Renal cortex interstitium (tissue), 15 donors: Measurements from ENCODE around the gene SORT1. TPM values are rescaled to one million over a fixed set of nuclear protein-coding genes. Genes with fewer than 3 reads are reported as not detected.
"Not testable (repeated sequence)": the region's sequence is repeated elsewhere in the genome, so short reads cannot be mapped to it uniquely, and the experiment has no call there.

ENCODE experiments used
- DNase-seq, 11 donors: peaks; one replicate each; pipeline ENCODE4 v3.0.0-alpha.2; 2013; ENCODE audit warnings: low read depth in 9 of 11, low spot score in 4 of 11; ENCODE audit errors: extremely low read depth in 1 of 11
- long read RNA-seq, 16 experiments: transcript quantifications; one replicate each; lab custom pipeline, GENCODE V29; 2026
- polyA plus RNA-seq, 3 donors: library from polyadenylated mRNA; unstranded; fragments of 120-200 nt; gene quantifications; one replicate each; pipeline ENCODE4 v1.2.1, GENCODE V29; 2013; ENCODE audit not compliant: insufficient read length in 3 of 3

The SORT1 gene
- 10 to 100 TPM; 50.9 to 60.4 (median 53.3) TPM for polyA plus RNA-seq
- long read RNA-seq, donor 1, full-length matches to known transcripts: 2 of 2 reads
- long read RNA-seq, donor 1, partial matches to known transcripts: 0 of 2 reads
- long read RNA-seq, donor 1, other reads (novel, unspliced or antisense): 0 of 2 reads
- long read RNA-seq, donor 2, full-length matches to known transcripts: 1 of 1 reads
- long read RNA-seq, donor 2, partial matches to known transcripts: 0 of 1 reads
- long read RNA-seq, donor 2, other reads (novel, unspliced or antisense): 0 of 1 reads
- long read RNA-seq, donor 3, full-length matches to known transcripts: 7 of 7 reads
- long read RNA-seq, donor 3, partial matches to known transcripts: 0 of 7 reads
- long read RNA-seq, donor 3, other reads (novel, unspliced or antisense): 0 of 7 reads
- long read RNA-seq, donor 4, full-length matches to known transcripts: 11 of 16 reads
- long read RNA-seq, donor 4, partial matches to known transcripts: 0 of 16 reads
- long read RNA-seq, donor 4, other reads (novel, unspliced or antisense): 5 of 16 reads
- long read RNA-seq, donor 5: 0 reads
- long read RNA-seq, donor 6, full-length matches to known transcripts: 7 of 7 reads
- long read RNA-seq, donor 6, partial matches to known transcripts: 0 of 7 reads
- long read RNA-seq, donor 6, other reads (novel, unspliced or antisense): 0 of 7 reads
- long read RNA-seq, donor 7, full-length matches to known transcripts: 1 of 6 reads
- long read RNA-seq, donor 7, partial matches to known transcripts: 0 of 6 reads
- long read RNA-seq, donor 7, other reads (novel, unspliced or antisense): 5 of 6 reads
- long read RNA-seq, donor 8, full-length matches to known transcripts: 6 of 11 reads
- long read RNA-seq, donor 8, partial matches to known transcripts: 0 of 11 reads
- long read RNA-seq, donor 8, other reads (novel, unspliced or antisense): 5 of 11 reads
- long read RNA-seq, donor 9, full-length matches to known transcripts: 3 of 3 reads
- long read RNA-seq, donor 9, partial matches to known transcripts: 0 of 3 reads
- long read RNA-seq, donor 9, other reads (novel, unspliced or antisense): 0 of 3 reads
- long read RNA-seq, donor 10, full-length matches to known transcripts: 4 of 4 reads
- long read RNA-seq, donor 10, partial matches to known transcripts: 0 of 4 reads
- long read RNA-seq, donor 10, other reads (novel, unspliced or antisense): 0 of 4 reads
- long read RNA-seq, donor 11, full-length matches to known transcripts: 4 of 10 reads
- long read RNA-seq, donor 11, partial matches to known transcripts: 0 of 10 reads
- long read RNA-seq, donor 11, other reads (novel, unspliced or antisense): 6 of 10 reads
- long read RNA-seq, donor 12, full-length matches to known transcripts: 3 of 3 reads
- long read RNA-seq, donor 12, partial matches to known transcripts: 0 of 3 reads
- long read RNA-seq, donor 12, other reads (novel, unspliced or antisense): 0 of 3 reads
- long read RNA-seq, donor 13, full-length matches to known transcripts: 7 of 16 reads
- long read RNA-seq, donor 13, partial matches to known transcripts: 9 of 16 reads
- long read RNA-seq, donor 13, other reads (novel, unspliced or antisense): 0 of 16 reads
- long read RNA-seq, donor 14, full-length matches to known transcripts: 4 of 4 reads
- long read RNA-seq, donor 14, partial matches to known transcripts: 0 of 4 reads
- long read RNA-seq, donor 14, other reads (novel, unspliced or antisense): 0 of 4 reads
- long read RNA-seq, donor 15, full-length matches to known transcripts: 2 of 2 reads
- long read RNA-seq, donor 15, partial matches to known transcripts: 0 of 2 reads
- long read RNA-seq, donor 15, other reads (novel, unspliced or antisense): 0 of 2 reads
- long read RNA-seq, donor 16, full-length matches to known transcripts: 18 of 25 reads
- long read RNA-seq, donor 16, partial matches to known transcripts: 0 of 25 reads
- long read RNA-seq, donor 16, other reads (novel, unspliced or antisense): 7 of 25 reads

DNA sequence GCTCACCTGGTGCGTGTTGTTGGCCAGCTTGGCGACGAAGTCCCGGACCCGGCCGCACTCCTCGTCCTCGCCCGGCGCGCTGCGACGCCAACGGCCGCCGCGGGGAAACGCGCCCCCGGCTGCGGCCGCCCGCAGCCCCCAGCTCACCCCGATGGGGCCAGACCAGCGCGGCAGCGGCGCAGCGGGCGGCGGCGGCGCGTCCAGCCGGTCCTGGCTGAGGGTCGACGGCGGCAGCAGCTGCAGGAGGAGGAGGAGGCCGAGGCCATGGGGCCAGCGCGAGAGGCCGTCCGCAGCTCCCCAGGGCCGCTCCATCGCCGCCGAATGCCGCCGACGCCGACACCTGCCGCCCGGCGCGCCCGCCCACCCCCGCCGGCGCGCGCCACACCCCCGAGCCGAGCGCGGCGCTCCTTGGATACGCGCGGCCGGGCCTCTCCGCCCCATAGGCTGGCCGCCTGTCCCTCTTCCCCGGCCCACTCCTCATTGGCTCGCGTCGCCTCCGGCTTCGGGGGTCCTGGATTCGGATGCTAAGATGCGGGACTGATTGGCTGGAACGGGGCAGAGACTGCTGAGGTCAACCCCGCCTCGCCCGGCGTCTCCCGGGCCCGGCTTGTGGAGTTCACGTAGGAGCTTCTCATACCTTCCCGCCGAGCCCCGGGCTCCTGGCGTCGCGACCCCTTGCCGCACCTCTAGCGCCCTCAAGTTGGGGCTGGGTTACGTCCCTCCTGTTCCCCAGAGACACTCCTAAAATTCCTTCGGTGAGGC lies at the start of gene SORT1:
Gene SORT1, minus strand, starts transcription at position 338 of the 762 bp plus-strand sequence. Its CDS starts 26 bp downstream, at position 312.
- peak in 9 of 11 donors; percentile 69 to 91 (median 83) for DNase-seq

DNA sequence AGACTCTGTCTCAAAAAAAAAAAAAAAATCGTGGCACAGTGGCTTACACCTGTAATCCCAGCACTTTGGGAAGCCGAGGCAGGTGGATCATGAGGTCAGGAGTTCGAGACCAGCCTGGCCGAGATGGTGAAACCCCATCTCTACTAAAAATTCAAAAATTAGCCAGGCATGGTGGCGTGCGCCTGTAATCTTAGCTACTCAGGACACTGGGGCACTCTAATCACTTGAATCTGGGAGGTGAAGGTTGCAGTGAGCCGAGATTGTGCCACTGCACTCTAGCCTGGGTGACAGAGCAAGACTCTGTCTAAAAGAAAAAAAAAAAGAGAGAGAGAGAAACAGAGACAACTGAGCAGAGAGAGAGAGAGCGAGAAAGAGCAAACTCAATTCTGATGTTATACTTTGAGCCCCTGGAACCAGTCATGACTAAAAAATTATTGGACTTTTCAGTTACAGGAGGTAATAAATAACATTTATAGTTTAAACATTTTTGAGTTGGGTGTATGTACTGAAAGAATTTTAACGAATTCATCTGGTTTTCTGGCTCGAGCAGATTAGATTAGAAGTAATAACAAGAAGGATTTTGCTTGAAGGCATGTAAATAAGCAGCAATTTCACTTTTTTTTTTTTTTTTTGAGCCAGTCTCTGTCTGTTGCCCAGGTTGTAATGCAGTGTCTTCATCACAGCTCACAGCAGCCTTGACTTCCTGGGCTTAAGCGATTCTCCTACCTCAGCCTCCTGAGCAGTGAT lies 48.4 kb upstream of the SORT1 start:
- not testable (repeated sequence) for DNase-seq

DNA sequence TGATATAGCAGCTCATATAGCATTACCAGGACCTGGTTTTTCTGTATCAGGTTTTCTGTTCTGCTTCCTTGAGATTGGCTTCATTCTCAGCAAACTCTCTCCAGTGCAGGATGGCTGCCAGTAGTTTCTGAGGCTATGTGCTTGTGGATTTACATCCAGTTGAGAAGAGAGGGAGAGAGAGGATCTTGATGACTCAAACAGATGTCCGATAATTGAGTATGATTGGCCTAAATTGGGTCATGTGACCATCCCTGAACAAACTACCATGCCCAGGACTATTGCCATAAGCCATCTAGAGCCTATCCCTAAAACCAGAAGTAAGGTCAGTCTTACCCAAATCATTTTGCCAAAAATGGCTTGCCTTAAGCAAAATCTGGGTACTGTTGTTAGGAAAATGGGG lies 46.6 kb upstream of the SORT1 start:
- no peak for DNase-seq

- no peak for DNase-seq
Observed at GRCh38 chr1:109443476-109443875, 45.8 kb upstream of the SORT1 start.

GRCh38 chr1:109441069-109441468 lies 43.4 kb upstream of the SORT1 start:
- no peak for DNase-seq

DNA sequence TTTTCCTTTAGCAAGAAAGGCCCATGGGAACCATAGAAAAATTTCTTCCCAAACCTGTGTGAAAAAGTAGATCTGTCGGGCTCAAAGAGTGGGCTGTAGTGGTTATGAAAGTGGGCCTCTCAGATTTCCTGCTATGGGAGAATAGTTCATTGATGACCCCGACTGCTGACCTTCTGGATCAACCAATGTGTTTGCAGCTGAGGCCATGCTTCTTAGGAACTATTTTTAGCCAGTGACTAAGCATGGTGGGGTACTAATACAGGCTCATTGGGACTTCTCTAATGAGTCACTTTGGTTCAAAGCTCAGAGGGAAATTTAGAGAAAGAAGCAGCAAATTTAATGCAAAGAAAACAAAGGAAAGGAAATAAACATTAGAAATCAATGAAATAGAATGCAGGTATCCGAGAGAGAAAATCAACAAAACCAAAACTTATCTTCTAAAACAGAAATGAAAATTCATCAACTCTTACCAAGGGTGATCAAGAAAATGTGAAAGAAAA lies 41.1 kb upstream of the SORT1 start:
- DNase-seq: no peak

DNA sequence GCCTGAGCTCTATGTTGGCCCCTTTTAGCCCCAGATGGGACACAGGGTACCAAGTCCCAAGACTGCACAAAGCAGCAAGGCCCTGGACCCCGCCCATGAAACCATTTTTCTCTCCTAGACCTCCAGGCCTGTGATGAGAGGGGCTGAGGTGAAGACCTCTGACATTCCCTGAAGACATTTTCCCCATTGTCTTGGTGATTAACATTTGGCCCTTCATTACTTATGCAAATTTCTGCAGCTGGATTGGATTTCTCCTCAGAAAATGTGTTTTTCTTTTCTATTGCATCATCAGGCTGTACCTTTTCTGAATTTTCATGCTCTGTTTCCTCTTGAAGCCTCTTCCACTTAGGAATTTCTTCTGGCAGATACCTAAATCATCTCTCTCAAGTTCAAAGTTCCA lies 36.8 kb upstream of the SORT1 start:
- DNase-seq: no peak

GRCh38 chr1:109433322-109433721 lies 35.6 kb upstream of the SORT1 start:
- DNase-seq: no peak

DNA sequence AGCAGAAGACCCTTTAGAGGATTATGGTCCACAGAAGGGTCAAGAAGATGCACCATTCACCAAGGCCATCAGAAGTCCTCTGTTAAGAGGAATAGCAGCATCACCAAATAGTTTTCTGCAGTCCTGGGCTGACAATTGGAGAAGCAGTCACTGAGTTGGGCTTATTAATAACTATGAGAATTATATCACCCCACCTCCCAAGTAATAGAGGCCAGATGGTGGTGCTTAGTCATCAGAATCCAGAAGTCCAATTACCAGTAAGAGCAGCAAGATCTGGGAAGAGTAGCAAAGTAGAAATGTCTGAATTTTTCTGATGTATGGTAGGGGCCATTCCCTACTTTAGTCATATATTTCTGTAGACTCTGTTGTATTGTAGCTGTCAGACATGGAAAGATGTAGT lies 34.6 kb upstream of the SORT1 start:
- DNase-seq: no peak

DNA sequence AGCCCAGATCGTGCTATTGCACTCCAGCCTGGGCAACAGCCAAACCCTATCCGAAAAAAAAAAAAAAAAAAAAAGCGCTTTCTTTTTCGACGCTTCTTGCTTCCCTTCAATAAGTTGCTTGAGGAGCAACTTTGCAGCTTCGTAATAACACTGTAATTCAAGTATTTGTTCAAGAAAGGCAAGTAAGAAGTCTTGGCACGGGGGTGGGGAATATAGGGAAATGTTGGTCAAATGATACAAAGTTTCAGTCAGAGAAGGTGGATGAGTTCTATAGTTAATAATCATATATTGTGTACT lies 29.4 kb upstream of the SORT1 start:
- peak in 1 of 11 donors; percentile 2 for DNase-seq

- peak; percentile 89 to 98 (median 95) for DNase-seq
Observed at GRCh38 chr1:109426281-109427170, 28.8 kb upstream of the SORT1 start, which contains the start of gene PSMA5. TSS of gene PSMA5 (minus strand) at chr1:109426448. CDS start at chr1:109426330, 118 bp downstream.

DNA sequence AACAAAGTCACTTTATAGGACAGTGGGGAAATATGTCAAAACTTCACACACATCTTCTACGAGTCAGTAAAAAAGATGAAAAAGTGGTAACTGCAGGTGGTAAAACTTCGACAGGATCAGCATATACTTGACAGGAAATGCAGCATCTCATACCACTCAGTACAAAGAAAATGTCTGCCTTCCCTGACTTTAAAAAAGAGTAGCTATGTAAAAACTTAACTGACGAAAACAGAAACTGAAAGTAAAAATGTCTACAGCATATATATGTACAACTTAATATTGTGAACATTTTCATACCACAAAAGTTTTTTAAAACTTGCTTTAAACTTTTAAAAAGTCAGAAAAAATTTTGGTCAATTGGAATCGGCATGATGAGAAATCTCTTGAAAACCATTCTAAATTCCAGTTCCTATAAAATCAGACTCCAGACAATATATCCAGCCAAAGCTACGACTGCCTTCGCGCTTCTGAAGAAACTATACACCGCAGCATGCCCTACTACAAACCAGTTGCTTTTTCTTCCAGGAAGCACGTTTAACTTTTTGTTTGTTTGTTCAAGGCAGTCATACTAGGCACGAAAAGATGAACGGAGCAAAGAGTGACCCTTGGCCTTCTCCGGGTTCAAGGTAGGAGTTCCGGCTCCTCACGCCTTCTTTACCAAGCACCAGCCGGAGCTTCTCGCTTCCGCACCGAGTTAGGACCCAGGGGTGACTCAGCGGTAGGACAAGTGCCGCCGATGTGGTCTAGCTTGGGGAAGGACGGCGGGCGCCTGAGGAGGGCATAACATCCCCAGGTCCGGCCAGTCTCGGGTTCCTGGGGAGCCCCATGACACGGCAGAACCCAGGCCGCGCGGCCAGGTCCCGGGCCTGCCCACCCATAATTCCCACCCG lies 27.9 kb upstream of the SORT1 start:
- peak in 5 of 11 donors; percentile 0 to 18 (median 13) for DNase-seq

GRCh38 chr1:109423498-109423897 lies 25.8 kb upstream of the SORT1 start:
- no peak for DNase-seq

- no peak for DNase-seq
Observed at GRCh38 chr1:109412551-109412950, 14.8 kb upstream of the SORT1 start.
